H1 (cell line): ENCODE measurements around the gene TAB3.

Experiments used
- BCL11A ChIP-seq, 2 experiments: IDR thresholded peaks; one replicate each; pipeline ENCODE4 v1.6.1; 2011; ENCODE audit warnings: low read depth in 2 of 2, low read length in 2 of 2, mild to moderate bottlenecking in 2 of 2
- POLR2A ChIP-seq, 2 experiments: IDR thresholded peaks; 1 replicate in 1 of 2; 2 replicates in 1 of 2; pipeline ENCODE4 v1.6.1; 2011; ENCODE audit warnings: low read depth in 2 of 2, low read length in 2 of 2, mild to moderate bottlenecking in 2 of 2; ENCODE audit errors: control extremely low read depth in 1 of 2
- POLR2AphosphoS5 ChIP-seq: IDR thresholded peaks from 2 replicates; pipeline ENCODE4 v1.6.1; 2011; ENCODE audit warnings: low read depth, low read length
- RXRA ChIP-seq: IDR thresholded peaks from 2 replicates; pipeline ENCODE4 v1.6.1; 2011; ENCODE audit warnings: low read depth, mild to moderate bottlenecking, low read length, moderate library complexity; ENCODE audit not compliant: insufficient read depth
- TCF12 ChIP-seq: IDR thresholded peaks from 2 replicates; pipeline ENCODE4 v1.6.1; 2011; ENCODE audit warnings: low read depth, mild to moderate bottlenecking, low read length
- TF ChIP-seq, protein P1 (sequence below), 3 experiments: IDR thresholded peaks; 1 replicate in 2 of 3; 2 replicates in 1 of 3; pipeline versions ENCODE4 v1.5.1 to v1.6.1; 2011; ENCODE audit warnings: low read length in 3 of 3, mild to moderate bottlenecking in 3 of 3, inconsistent platforms in 2 of 3, low read depth in 1 of 3, moderate library complexity in 1 of 3; ENCODE audit not compliant: insufficient read depth in 1 of 3; ENCODE audit errors: control extremely low read depth in 1 of 3

DNA sequence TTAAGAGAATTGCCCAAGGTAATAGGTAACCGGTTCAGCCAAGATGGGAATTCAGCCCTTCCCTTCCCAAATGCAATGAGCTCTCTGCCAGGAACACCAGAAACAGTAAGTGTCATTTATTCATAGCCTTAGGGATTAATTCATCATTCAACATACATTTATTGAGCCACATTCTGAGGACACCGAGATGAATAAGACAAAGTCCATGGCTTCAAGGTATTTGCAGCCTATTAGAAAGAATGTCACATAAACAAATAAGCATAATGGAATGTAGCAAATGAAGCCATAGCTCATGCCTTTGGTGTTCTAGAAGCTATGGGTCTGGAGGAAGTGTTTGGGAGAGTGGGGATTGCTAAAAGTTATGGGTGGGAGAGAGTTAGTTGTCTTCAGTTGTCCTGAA lies 6.3 kb upstream of the TAB3 start:
- no peak for TF ChIP-seq TCF12
- TF ChIP-seq, protein P1, sequence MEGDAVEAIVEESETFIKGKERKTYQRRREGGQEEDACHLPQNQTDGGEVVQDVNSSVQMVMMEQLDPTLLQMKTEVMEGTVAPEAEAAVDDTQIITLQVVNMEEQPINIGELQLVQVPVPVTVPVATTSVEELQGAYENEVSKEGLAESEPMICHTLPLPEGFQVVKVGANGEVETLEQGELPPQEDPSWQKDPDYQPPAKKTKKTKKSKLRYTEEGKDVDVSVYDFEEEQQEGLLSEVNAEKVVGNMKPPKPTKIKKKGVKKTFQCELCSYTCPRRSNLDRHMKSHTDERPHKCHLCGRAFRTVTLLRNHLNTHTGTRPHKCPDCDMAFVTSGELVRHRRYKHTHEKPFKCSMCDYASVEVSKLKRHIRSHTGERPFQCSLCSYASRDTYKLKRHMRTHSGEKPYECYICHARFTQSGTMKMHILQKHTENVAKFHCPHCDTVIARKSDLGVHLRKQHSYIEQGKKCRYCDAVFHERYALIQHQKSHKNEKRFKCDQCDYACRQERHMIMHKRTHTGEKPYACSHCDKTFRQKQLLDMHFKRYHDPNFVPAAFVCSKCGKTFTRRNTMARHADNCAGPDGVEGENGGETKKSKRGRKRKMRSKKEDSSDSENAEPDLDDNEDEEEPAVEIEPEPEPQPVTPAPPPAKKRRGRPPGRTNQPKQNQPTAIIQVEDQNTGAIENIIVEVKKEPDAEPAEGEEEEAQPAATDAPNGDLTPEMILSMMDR (IDR thresholded peaks at IDR 0.05; ENCODE audit: control extremely low read depth in 1 of 3, insufficient read depth in 1 of 3, low read depth in 1 of 3, low read length in 3 of 3) = no peak
- no peak for TF ChIP-seq POLR2AphosphoS5
- TF ChIP-seq BCL11A (IDR thresholded peaks at IDR 0.05; ENCODE audit: low read depth in 2 of 2, low read length in 2 of 2) = no peak
- TF ChIP-seq RXRA = no peak
- TF ChIP-seq POLR2A (IDR thresholded peaks at IDR 0.05; ENCODE audit: control extremely low read depth in 1 of 2, low read depth in 2 of 2, low read length in 2 of 2) = no peak
